K562 (cell line): Measurements from ENCODE around the gene C12orf75. TPM values are rescaled to one million over a fixed set of nuclear protein-coding genes. Genes with fewer than 3 reads are reported as not detected.

Source experiments
- ATAC-seq: fragments of 200-7000 bp; cut with Tn5 transposase; 3 replicates; pipeline ENCODE4 v1.9.1; 2020; ENCODE audit warnings: moderate library complexity
- BruUV-seq: library from RNA; stranded (reverse); fragments of 400-500 nt; replicated peaks from 2 replicates; lab custom pipeline; 2021; lab: Mats Ljungman, UMichigan
- CTCF ChIA-PET: fragments of 300-600 bp; formaldehyde crosslinking; extraction: SDS; loops from one replicate; lab custom pipeline; 2021; ENCODE audit warnings: low intra/inter-chr PET ratio; lab: Yijun Ruan, JAX
- POLR2A ChIA-PET: fragments of 300-600, 350-650 bp; sonication (Branson Sonifier 250); formaldehyde crosslinking; extraction: SDS; loops from one replicate; lab custom pipeline; 2021; ENCODE audit warnings: antibody characterized with exemption, inconsistent platforms; lab: Yijun Ruan, JAX
- DNase-seq, 4 experiments: peaks; one replicate each; pipeline versions ENCODE4 v3.0.0 to v3.0.0-alpha.2; 2011 to 2018; ENCODE audit warnings: low spot score in 3 of 4, mixed read lengths in 3 of 4; ENCODE audit errors: extremely low read depth in 1 of 4
- FAIRE-seq: peaks from 2 replicates; lab custom pipeline; 2011; peaks lifted over from hg19 to GRCh38; lab: Jason Lieb, UNC
- H2AFZ ChIP-seq: 2 replicates; pipeline ENCODE4 v1.6.0; 2011; ENCODE audit warnings: low read depth, low read length, control low read depth, inconsistent platforms
- H3K27ac ChIP-seq: fragments of 200-600 bp; 3 replicates; pipeline ENCODE4 v1.8.0; 2011; ENCODE audit warnings: low read depth, mild to moderate bottlenecking, control low read depth, inconsistent platforms, low read length, moderate library complexity, mixed read lengths; ENCODE audit errors: extremely low read depth
- H3K27me3 ChIP-seq, 2 experiments: fragments of 300-600 bp in 1 of 2; 2 replicates in 1 of 2; 3 replicates in 1 of 2; pipeline versions ENCODE4 v1.6.0 to v1.8.0; 2011; ENCODE audit warnings: inconsistent platforms in 2 of 2, low read length in 2 of 2, mild to moderate bottlenecking in 1 of 2, mixed read lengths in 1 of 2, moderate library complexity in 1 of 2; ENCODE audit not compliant: control insufficient read depth in 2 of 2, insufficient read depth in 2 of 2
- H3K36me3 ChIP-seq: fragments of 300-600 bp; 3 replicates; pipeline ENCODE4 v1.8.0; 2011; ENCODE audit warnings: mild to moderate bottlenecking, low read length, inconsistent platforms; ENCODE audit not compliant: control insufficient read depth, insufficient read depth
- H3K4me1 ChIP-seq, 2 experiments: fragments of 200-600 bp in 1 of 2; replicated peaks in 1 of 2; 2 replicates in 1 of 2; 3 replicates in 1 of 2; pipeline versions ENCODE4 v1.5.1 to v1.8.0; 2011; ENCODE audit warnings: inconsistent platforms in 2 of 2, low read length in 2 of 2, mild to moderate bottlenecking in 1 of 2, mixed read lengths in 1 of 2, moderate library complexity in 1 of 2; ENCODE audit not compliant: control insufficient read depth in 2 of 2, insufficient read depth in 2 of 2
- H3K4me2 ChIP-seq: 2 replicates; pipeline ENCODE4 v1.6.1; 2011; ENCODE audit warnings: low read length, control low read depth, inconsistent platforms, mixed read lengths; ENCODE audit not compliant: insufficient read depth
- H3K4me3 ChIP-seq: fragments of 200-600 bp; sonication (generic), shearing (Covaris generic); 2 replicates; pipeline ENCODE4 v1.5.1; 2016; ENCODE audit warnings: control low read depth, inconsistent platforms
- H3K79me2 ChIP-seq: fragments of 200-600 bp; 3 replicates; pipeline ENCODE4 v1.8.0; 2011; ENCODE audit warnings: low read length, inconsistent platforms; ENCODE audit not compliant: control insufficient read depth, insufficient read depth
- H3K9ac ChIP-seq, 2 experiments: 2 replicates each; pipeline versions ENCODE4 v1.6.0 to v1.6.1; 2011; ENCODE audit warnings: low read depth in 2 of 2, low read length in 2 of 2, control low read depth in 1 of 2, inconsistent platforms in 1 of 2, mild to moderate bottlenecking in 1 of 2, mixed read lengths in 1 of 2; ENCODE audit not compliant: insufficient read depth in 1 of 2
- H3K9me1 ChIP-seq: one replicate; pipeline ENCODE4 v1.6.0; 2011; ENCODE audit warnings: inconsistent platforms, mild to moderate bottlenecking, low read length, moderate library complexity; ENCODE audit not compliant: control insufficient read depth, insufficient read depth
- H3K9me3 ChIP-seq: replicated peaks from 2 replicates; pipeline ENCODE4 v1.5.1; 2011; ENCODE audit warnings: low read depth, low read length, inconsistent platforms; ENCODE audit not compliant: control insufficient read depth, insufficient read depth
- H4K20me1 ChIP-seq: replicated peaks from 2 replicates; pipeline ENCODE4 v1.6.1; 2011; ENCODE audit warnings: low read length, inconsistent platforms, mixed read lengths; ENCODE audit not compliant: control insufficient read depth, insufficient read depth
- MXD1 ChIP-seq: fragments of 250-450 bp; sonication (Bioruptor Pico); IDR thresholded peaks from 2 replicates; pipeline ENCODE4 v1.8.0; 2021; ENCODE audit warnings: borderline replicate concordance, mild to moderate bottlenecking, moderate library complexity; ENCODE audit not compliant: poor library complexity, severe bottlenecking
- NR2C2 ChIP-seq, 2 experiments: fragments of 200-800 bp in 1 of 2; sonication (Bioruptor generic) in 1 of 2; sonication (generic) in 1 of 2; formaldehyde crosslinking in 1 of 2; IDR thresholded peaks; 2 replicates each; pipeline versions ENCODE4 v1.6.1 to v1.8.0; 2016 to 2022; ENCODE audit warnings: mild to moderate bottlenecking in 1 of 2, missing compliant biosample characterization in 1 of 2, missing genetic modification characterization in 1 of 2, missing genetic modification reagents in 1 of 2
- POLR3G ChIP-seq: IDR thresholded peaks from 2 replicates; pipeline ENCODE4 v1.6.1; 2011; ENCODE audit not compliant: insufficient read length, insufficient replicate concordance; ENCODE audit errors: extremely low read depth
- WGBS: fragments of 100-300 bp; shearing (Covaris generic); methylation state at CpG from one replicate; pipeline ENCODE4 v1.1.6; 2016; ENCODE audit warnings: low coverage, mixed read lengths; ENCODE audit not compliant: insufficient coverage; ENCODE audit errors: missing lambda C conversion rate; 5-methylcytosine and 5-hydroxymethylcytosine counted together
- in situ Hi-C: fragments of 300-500 bp; cut with MboI; formaldehyde crosslinking; loops from 4 replicates; pipeline ENCODE4 v1.15.0; 2018; ENCODE audit warnings: inconsistent platforms, mixed read lengths
- intact Hi-C: fragments of 100-400 bp; cut with micrococcal nuclease; formaldehyde crosslinking; loops from 2 replicates; pipeline ENCODE4 v1.14.2; 2022
- polyA plus RNA-seq, 8 experiments: library from polyadenylated mRNA; depleted of rRNA in 4 of 8; stranded (reverse) in 5 of 8; unstranded in 3 of 8; fragments of >200 nt; fragmentation: Nextera tagmentation in 2 of 8; fragmentation: Illumina TruSeq in 1 of 8; extraction: Ambion mirVana in 2 of 8; extraction: Trizol in 1 of 8; gene quantifications; 2 replicates each; pipeline versions ENCODE4 v1.2.1 to v1.2.3, GENCODE V29; 2011 to 2014; ENCODE audit warnings: inconsistent platforms in 1 of 8, missing spikeins in 1 of 8
- total RNA-seq, 7 experiments: library from RNA; depleted of rRNA in 6 of 7; stranded (reverse); fragments of >200 nt in 6 of 7; fragmentation: Illumina TruSeq in 2 of 7; extraction: Trizol in 2 of 7; gene quantifications; 2 replicates each; pipeline versions ENCODE4 v1.2.1 to v1.2.3, GENCODE V29; 2011 to 2021; ENCODE audit warnings: low replicate concordance in 1 of 7

C12orf75 gene
- total and polyA plus RNA-seq, 9 of the 15 experiments (the other 6 are each of a cell fraction or from before 2014, with no cell fraction given): 0.06 to 0.82 (median 0.26) TPM; not detected in 3

DNA sequence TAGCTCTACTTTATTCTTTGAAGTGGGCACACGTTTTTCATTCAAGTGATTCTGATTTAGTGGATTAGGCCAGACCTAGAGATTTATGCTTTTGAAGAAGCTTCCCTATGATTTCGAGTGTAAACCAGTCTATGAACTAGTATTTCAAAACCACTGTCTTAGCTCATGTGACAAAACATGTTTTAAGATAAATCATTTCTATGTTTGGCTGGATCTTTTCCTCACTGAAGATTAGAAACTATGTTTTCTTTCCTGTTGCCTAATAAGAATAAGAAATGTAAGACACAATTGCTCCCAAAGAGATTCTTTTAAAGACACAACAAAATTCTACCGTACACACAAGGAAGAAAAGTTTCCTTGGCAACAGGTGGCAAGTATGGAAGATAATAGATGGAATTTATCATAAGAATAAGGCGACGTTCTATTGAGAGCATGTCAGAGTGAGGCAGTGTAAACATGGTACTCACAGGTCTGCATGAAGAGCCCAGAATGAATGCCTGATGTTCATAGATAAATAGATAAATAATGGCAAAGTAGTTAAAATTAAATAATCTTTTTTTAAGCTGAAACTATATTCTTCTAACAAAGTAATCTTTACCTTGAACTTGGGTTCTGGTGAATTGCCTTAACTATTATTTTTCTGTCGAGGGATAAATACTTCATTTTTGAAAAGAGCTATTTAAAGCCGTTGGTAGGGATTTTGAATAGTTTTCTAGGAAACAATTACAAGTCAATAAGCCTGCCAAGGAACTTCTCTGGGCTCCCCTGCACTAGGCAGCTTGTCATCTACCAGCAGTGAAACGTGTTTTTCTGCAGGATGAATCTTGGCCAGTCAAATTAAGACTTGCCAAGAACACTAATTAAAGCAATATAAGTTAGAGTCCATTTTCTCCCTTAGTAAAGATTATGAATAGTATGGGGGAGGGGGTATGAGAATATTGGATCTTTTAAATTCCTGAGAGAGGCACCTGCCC is 34.1 kb upstream of the C12orf75 start:
- 1% methylated on average over 8 of the region's 8 CpGs for WGBS
- Histone ChIP-seq H3K4me2 (no peak overlapping the region), H3K9me1 (no peaks in the 10 kb centered on the region), H3K4me1 (no peaks in the 10 kb centered on the region), H3K79me2 (no peaks in the 10 kb centered on the region), H3K9me3 (no peaks in the 10 kb centered on the region), H2AFZ (no peak overlapping the region), H3K36me3 (no peaks in the 10 kb centered on the region), H3K9ac (no peak overlapping the region), H3K27ac (no peak overlapping the region), H3K27me3 (no peaks in the 10 kb centered on the region), H4K20me1 (no peaks in the 10 kb centered on the region), H3K4me3 (no peak overlapping the region)
- DNase-seq (no peak), FAIRE-seq (peak; percentile 23), ATAC-seq (no peak)
- BruUV-seq: no TSS peak
- ChIA-PET POLR2A (no interaction called here), CTCF (no interaction called here)
- intact Hi-C loops: no loop called here
- in situ Hi-C loops: no loop called here
- TF ChIP-seq MXD1 (CRISPR knock-in tag) (no peak), NR2C2 (CRISPR knock-in tag; IDR thresholded peaks at IDR 0.05) (no peak), NR2C2 (tag; IDR thresholded peaks at IDR 0.05) (no peak), POLR3G (no peak)
